HEK293 (cell line): ENCODE results near the gene EIF2B2.

ENCODE experiments used
- CTCF ChIA-PET: fragments of 350-600 bp; formaldehyde crosslinking; extraction: SDS; loops from one replicate; lab custom pipeline; 2021; ENCODE audit warnings: antibody characterized with exemption; lab: Yijun Ruan, JAX
- POLR2A ChIA-PET: fragments of 300-600 bp; formaldehyde crosslinking; extraction: SDS; loops from one replicate; lab custom pipeline; 2020; ENCODE audit warnings: antibody characterized with exemption, inconsistent platforms; lab: Yijun Ruan, JAX
- H3K27ac ChIP-seq: fragments of 200-500 bp; sonication (Bioruptor generic); 2 replicates; pipeline ENCODE4 v1.5.1; 2014; ENCODE audit warnings: low read depth, low read length, control low read depth, inconsistent platforms; ENCODE audit errors: extremely low read depth
- H3K36me3 ChIP-seq, 2 experiments: fragments of 200-500 bp in 1 of 2; sonication (Bioruptor generic) in 1 of 2; 1 replicate in 1 of 2; 2 replicates in 1 of 2; pipeline ENCODE4 v1.5.1; 2014 to 2017; ENCODE audit warnings: inconsistent platforms in 2 of 2, low read length in 2 of 2; ENCODE audit not compliant: control insufficient read depth in 2 of 2, insufficient read depth in 1 of 2
- H3K4me1 ChIP-seq: fragments of 200-500 bp; sonication (Bioruptor generic); 2 replicates; pipeline ENCODE4 v1.5.1; 2014; ENCODE audit warnings: mild to moderate bottlenecking, low read length, inconsistent platforms; ENCODE audit not compliant: control insufficient read depth, insufficient read depth
- H3K4me3 ChIP-seq: 2 replicates; pipeline ENCODE4 v1.5.1; 2011; ENCODE audit warnings: low read depth, mild to moderate bottlenecking, control low read depth, low read length, moderate library complexity
- H3K9me3 ChIP-seq: fragments of 200-500 bp; sonication (Bioruptor generic); 2 replicates; pipeline ENCODE4 v1.5.1; 2014; ENCODE audit warnings: low read depth, low read length, inconsistent platforms; ENCODE audit not compliant: control insufficient read depth, insufficient read depth
- ELK4 ChIP-seq: IDR thresholded peaks from 2 replicates; pipeline ENCODE4 v1.6.1; 2011; ENCODE audit warnings: mild to moderate bottlenecking, low read depth, low read length, borderline replicate concordance
- GFI1B ChIP-seq: fragments of 450-650 bp; formaldehyde crosslinking; IDR thresholded peaks from 2 replicates; pipeline ENCODE4 v1.5.1; 2016; ENCODE audit warnings: missing biosample characterization, missing genetic modification characterization
- GLIS1 ChIP-seq: fragments of 450-650 bp; formaldehyde crosslinking; IDR thresholded peaks from 2 replicates; pipeline ENCODE4 v1.5.1; 2016; ENCODE audit warnings: missing biosample characterization, missing genetic modification characterization
- INSM2 ChIP-seq: fragments of 450-650 bp; formaldehyde crosslinking; IDR thresholded peaks from 2 replicates; pipeline ENCODE4 v1.5.1; 2016; ENCODE audit warnings: missing biosample characterization, missing genetic modification characterization
- KLF16 ChIP-seq: fragments of 450-650 bp; formaldehyde crosslinking; IDR thresholded peaks from 2 replicates; pipeline ENCODE4 v1.5.1; 2017; ENCODE audit warnings: missing biosample characterization, missing genetic modification characterization
- KLF17 ChIP-seq: fragments of 450-650 bp; formaldehyde crosslinking; IDR thresholded peaks from 2 replicates; pipeline ENCODE4 v1.5.1; 2016; ENCODE audit warnings: missing biosample characterization, missing genetic modification characterization
- MEIS1 ChIP-seq: sonication (generic); formaldehyde crosslinking; IDR thresholded peaks from 2 replicates; pipeline ENCODE4 v1.8.1; 2022; ENCODE audit warnings: missing genetic modification reagents, mild to moderate bottlenecking, borderline replicate concordance
- ZFP41 ChIP-seq: fragments of 450-650 bp; formaldehyde crosslinking; IDR thresholded peaks from 2 replicates; pipeline ENCODE4 v1.5.1; 2016; ENCODE audit warnings: missing biosample characterization, missing genetic modification characterization, borderline replicate concordance
- ZNF121 ChIP-seq: fragments of 450-650 bp; formaldehyde crosslinking; IDR thresholded peaks from 2 replicates; pipeline ENCODE4 v1.5.1; 2016; ENCODE audit warnings: missing biosample characterization, missing genetic modification characterization
- ZNF132 ChIP-seq: fragments of 450-650 bp; formaldehyde crosslinking; IDR thresholded peaks from 2 replicates; pipeline ENCODE4 v1.5.1; 2017; ENCODE audit warnings: missing biosample characterization, missing genetic modification characterization, borderline replicate concordance
- ZNF274 ChIP-seq, 2 experiments: fragments of 200-500 bp in 1 of 2; fragments of 450-650 bp in 1 of 2; sonication (Bioruptor generic) in 1 of 2; formaldehyde crosslinking in 1 of 2; IDR thresholded peaks; 2 replicates each; pipeline versions ENCODE4 v1.5.1 to v1.6.1; 2014 to 2016; ENCODE audit warnings: borderline replicate concordance in 1 of 2, inconsistent platforms in 1 of 2, low read length in 1 of 2, missing biosample characterization in 1 of 2, missing genetic modification characterization in 1 of 2
- ZNF362 ChIP-seq: fragments of 450-650 bp; formaldehyde crosslinking; IDR thresholded peaks from 2 replicates; pipeline ENCODE4 v1.5.1; 2016; ENCODE audit warnings: missing biosample characterization, missing genetic modification characterization
- ZNF404 ChIP-seq: fragments of 450-650 bp; formaldehyde crosslinking; IDR thresholded peaks from 2 replicates; pipeline ENCODE4 v1.5.1; 2017; ENCODE audit warnings: missing biosample characterization, missing genetic modification characterization
- ZNF624 ChIP-seq: fragments of 450-650 bp; formaldehyde crosslinking; IDR thresholded peaks from 2 replicates; pipeline ENCODE4 v1.5.1; 2017; ENCODE audit warnings: missing biosample characterization, missing genetic modification characterization
- ZNF629 ChIP-seq: fragments of 450-650 bp; formaldehyde crosslinking; IDR thresholded peaks from 2 replicates; pipeline ENCODE4 v1.5.1; 2017; ENCODE audit warnings: missing biosample characterization, missing genetic modification characterization
- ZNF704 ChIP-seq: fragments of 450-650 bp; formaldehyde crosslinking; IDR thresholded peaks from 2 replicates; pipeline ENCODE4 v1.5.1; 2016; ENCODE audit warnings: missing biosample characterization, missing genetic modification characterization
- ZNF707 ChIP-seq: fragments of 450-650 bp; formaldehyde crosslinking; IDR thresholded peaks from 2 replicates; pipeline ENCODE4 v1.5.1; 2016; ENCODE audit warnings: missing biosample characterization, missing genetic modification characterization
- ZSCAN23 ChIP-seq: fragments of 450-650 bp; formaldehyde crosslinking; IDR thresholded peaks from 2 replicates; pipeline ENCODE4 v1.5.1; 2016; ENCODE audit warnings: missing biosample characterization, missing genetic modification characterization
- ZSCAN5A ChIP-seq: fragments of 450-650 bp; formaldehyde crosslinking; IDR thresholded peaks from 2 replicates; pipeline ENCODE4 v1.5.1; 2016; ENCODE audit warnings: missing biosample characterization, missing genetic modification characterization

Gene EIF2B2

GRCh38 chr14:75046899-75047298 is 44.2 kb downstream of the EIF2B2 start (continued):
- TF ChIP-seq ZNF121, result no peak
- no peak for TF ChIP-seq ZSCAN5A (tag by site-specific recombination)
- TF ChIP-seq ELK4, result no peak
- TF ChIP-seq ZNF707 (tag by site-specific recombination), result no peak
- TF ChIP-seq KLF16, result no peak
- no peak for TF ChIP-seq ZNF274 (IDR thresholded peaks at IDR 0.05; ENCODE audit: low read length)
- TF ChIP-seq ZNF274 (tag by site-specific recombination; IDR thresholded peaks at IDR 0.05; ENCODE audit: borderline replicate concordance), result no peak
- TF ChIP-seq, all 188 proteins: peak for 0

- no peaks in the 10 kb centered on the region; the same call in 1 of the 2 replicates for H3K4me1 ChIP-seq
- TF ChIP-seq ZNF624 (no peak), ZFP41 (no peak), ZNF704 (no peak), INSM2 (tag by site-specific recombination) (no peak), GFI1B (no peak), ZNF629 (tag by site-specific recombination) (no peak)
- H3K9me3 ChIP-seq, result no peaks in the 10 kb centered on the region
- ChIA-PET CTCF (no interaction called here), POLR2A (no interaction called here)
- no peak overlapping the region for H3K27ac ChIP-seq
- no peak overlapping the region for H3K4me3 ChIP-seq
- H3K36me3 ChIP-seq, result peaks cover 4 to 6% of the 10 kb centered on the region in 2 experiments; a peak in 1 of 3 replicates
Measured at GRCh38 chr14:75047506-75047905, 44.8 kb downstream of the EIF2B2 start.

- Histone ChIP-seq H3K4me3 (no peak overlapping the region), H3K4me1 (no peaks in the 10 kb centered on the region), H3K27ac (no peak overlapping the region), H3K9me3 (no peaks in the 10 kb centered on the region), H3K36me3 (peaks cover 0 to 10% of the 10 kb centered on the region in 2 experiments; a peak in 1 of 3 replicates)
- ChIA-PET CTCF (interaction anchor here (0.6 kb wide), 1 partner anchor 254 kb away, joined by 4 read pairs; no protein-coding TSS in a partner anchor), POLR2A (interaction anchor here (1.8 kb wide), 1 partner anchor 16 kb away, joined by 4 read pairs; the partner anchor contains the start of gene ACYP1)
- no peak for TF ChIP-seq ZSCAN23 (tag by site-specific recombination)
- TF ChIP-seq GLIS1 (tag by site-specific recombination), result no peak
- TF ChIP-seq MEIS1 (CRISPR knock-in tag), result no peak
- TF ChIP-seq KLF17, result no peak
- TF ChIP-seq ZNF132, result no peak
- TF ChIP-seq ZNF362 (tag by site-specific recombination), result no peak
- TF ChIP-seq ZNF404, result no peak
Measured at GRCh38 chr14:75048101-75048500, 45.4 kb downstream of the EIF2B2 start.
